Stimulated activated CD8-positive, alpha-beta memory T cell treated with anti-CD3 and anti-CD28 coated beads, Interleukin-15, amount 100 ng/mL, for 24 hours (primary cell): ENCODE measurements around the gene SLC26A1.

ENCODE experiments used
- DNase-seq: peaks from one replicate; pipeline ENCODE4 v3.0.0-alpha.2; 2020; ENCODE audit warnings: low read depth

Gene SLC26A1

GRCh38 chr4:998096-998691, 5.0 kb upstream of the SLC26A1 start:
- no peak for DNase-seq

GRCh38 chr4:997375-998071, 4.3 kb upstream of the SLC26A1 start:
- DNase-seq, result no peak

- DNase-seq, result no peak
These were observed 3.8 kb upstream of the SLC26A1 start for GRCh38 chr4:996997-997374.

GRCh38 chr4:996030-996996, 3.1 kb upstream of the SLC26A1 start:
- DNase-seq, result no peak

GRCh38 chr4:995311-996026, 2.3 kb upstream of the SLC26A1 start:
- no peak for DNase-seq

GRCh38 chr4:992297-993110, 700 bp downstream of the SLC26A1 start:
- no peak for DNase-seq

GRCh38 chr4:991451-992296, 1.5 kb downstream of the SLC26A1 start:
- no peak for DNase-seq

GRCh38 chr4:990746-991367, 2.3 kb downstream of the SLC26A1 start:
- no peak for DNase-seq

- no peak for DNase-seq
These were observed 3.3 kb downstream of the SLC26A1 start for GRCh38 chr4:989722-990471.

GRCh38 chr4:988726-989721, 4.2 kb downstream of the SLC26A1 start:
- DNase-seq, result no peak

- DNase-seq, result no peak
These were observed 5.3 kb downstream of the SLC26A1 start for GRCh38 chr4:987624-988513.

- peak; percentile 62 for DNase-seq
These were observed 6.2 kb downstream of the SLC26A1 start, which contains the start of gene IDUA for GRCh38 chr4:986879-987623. IDUA (plus strand) TSS chr4:987044; CDS start chr4:987085, 41 bp downstream.

- no peak for DNase-seq
These were observed 6.8 kb downstream of the SLC26A1 start for GRCh38 chr4:986428-986878.

GRCh38 chr4:985123-985830, 7.9 kb downstream of the SLC26A1 start:
- peak; percentile 53 for DNase-seq
